Measurements from ENCODE around the gene SPRED2. TPM values are rescaled to one million over a fixed set of nuclear protein-coding genes. Genes with fewer than 3 reads are reported as not detected.

The SPRED2 gene
- total RNA-seq, 1 donor from 2014 or later = 11.1 TPM

DNA sequence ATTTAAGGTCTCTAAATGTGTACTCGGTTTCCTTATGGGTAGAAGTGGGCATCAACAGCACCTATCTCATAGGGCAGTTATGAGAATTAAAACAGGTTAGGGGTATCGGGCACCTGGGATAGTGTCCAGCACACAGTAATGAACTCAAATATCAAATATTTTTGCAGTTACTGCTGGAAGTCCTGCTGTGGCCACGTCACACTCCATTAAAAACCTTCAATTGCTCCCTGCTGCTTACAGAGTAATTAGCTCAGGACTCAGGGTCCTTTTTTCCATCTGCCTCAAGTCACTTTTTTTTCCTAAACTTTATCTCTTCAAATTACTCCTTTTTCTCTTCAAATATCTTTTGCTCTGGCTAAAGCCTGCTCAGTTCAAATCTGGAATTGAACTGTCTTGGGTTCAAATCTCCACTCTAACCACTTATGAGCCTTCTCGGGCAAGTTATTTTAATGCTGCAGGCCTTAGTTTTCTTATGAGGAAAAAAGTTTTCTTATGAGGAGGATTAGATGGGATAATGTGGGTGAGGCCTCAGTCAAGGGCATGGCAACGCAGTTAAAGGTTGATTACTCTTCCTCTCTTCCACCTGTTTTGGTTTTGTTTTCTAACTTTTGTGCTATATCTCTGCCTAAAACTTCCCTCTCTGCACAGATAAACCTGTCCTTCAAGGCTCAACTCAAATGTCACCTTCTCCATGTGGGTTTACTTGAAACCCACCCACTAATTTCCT, 36.6 kb downstream of the SPRED2 start:
- no peak for TF ChIP-seq CTCF (conservative IDR thresholded peaks at IDR 0.05; ENCODE audit: low read depth, low read length)
- H3K4me3 ChIP-seq (ENCODE audit: low read depth, low read length) = no peak overlapping the region

GRCh38 chr2:65393743-65394422, 38.5 kb downstream of the SPRED2 start:
- no peak for TF ChIP-seq CTCF (conservative IDR thresholded peaks at IDR 0.05; ENCODE audit: low read depth, low read length)
- no peak for DNase-seq (ENCODE audit: low read depth)
- no peak overlapping the region for H3K4me3 ChIP-seq (ENCODE audit: low read depth, low read length)

More for the DNA sequence above, 36.6 kb downstream of the SPRED2 start:
- DNase-seq (ENCODE audit: low read depth) = no peak

DNA sequence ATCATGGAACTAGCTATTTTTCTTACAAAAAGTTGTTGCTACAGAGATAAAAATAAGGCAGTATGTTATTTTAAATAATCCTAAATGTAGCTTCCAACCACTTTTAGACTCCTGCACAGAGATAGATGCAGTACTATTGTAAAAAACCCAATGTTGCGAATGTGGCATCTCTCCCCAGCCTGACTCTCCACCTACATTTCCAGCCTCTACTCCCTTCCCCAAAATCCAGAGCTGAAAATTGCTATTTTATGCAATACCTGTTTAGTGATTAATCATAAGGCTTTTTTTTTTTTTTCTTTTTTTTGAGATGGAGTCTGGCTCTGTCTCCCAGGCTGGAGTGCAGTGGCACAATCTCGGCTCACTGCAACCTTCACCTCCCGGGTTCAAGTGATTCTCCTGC, 39.4 kb downstream of the SPRED2 start:
- DNase-seq (ENCODE audit: low read depth) = no peak
- H3K4me3 ChIP-seq (ENCODE audit: low read depth, low read length) = no peak overlapping the region
- TF ChIP-seq CTCF (conservative IDR thresholded peaks at IDR 0.05; ENCODE audit: low read depth, low read length) = no peak

DNA sequence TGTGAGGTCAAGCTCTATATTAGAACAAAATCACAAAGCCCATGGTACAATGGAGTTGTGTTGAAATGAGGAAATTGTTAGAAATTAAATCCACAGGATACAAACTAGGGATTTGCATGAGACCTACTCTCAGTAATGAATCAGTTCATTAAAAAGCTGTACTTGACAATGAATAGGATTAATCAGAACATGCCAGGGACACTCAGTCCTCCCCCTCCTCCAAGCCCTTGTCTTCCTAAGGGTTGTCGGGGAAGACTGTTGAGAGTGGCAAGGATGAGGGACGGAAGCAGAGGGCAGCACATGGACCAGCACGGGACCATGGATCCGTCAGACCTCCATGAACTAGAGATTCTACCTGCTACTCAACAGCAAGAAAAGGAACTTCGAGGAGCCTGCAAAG, 39.8 kb downstream of the SPRED2 start:
- no peak for TF ChIP-seq CTCF (conservative IDR thresholded peaks at IDR 0.05; ENCODE audit: low read depth, low read length)
- DNase-seq (ENCODE audit: low read depth) = no peak
- no peak overlapping the region for H3K4me3 ChIP-seq (ENCODE audit: low read depth, low read length)

- TF ChIP-seq CTCF (conservative IDR thresholded peaks at IDR 0.05; ENCODE audit: low read depth, low read length) = no peak
- no peak overlapping the region for H3K4me3 ChIP-seq (ENCODE audit: low read depth, low read length)
- DNase-seq (ENCODE audit: low read depth) = no peak
Measured at GRCh38 chr2:65390134-65390533, 42.3 kb downstream of the SPRED2 start.

DNA sequence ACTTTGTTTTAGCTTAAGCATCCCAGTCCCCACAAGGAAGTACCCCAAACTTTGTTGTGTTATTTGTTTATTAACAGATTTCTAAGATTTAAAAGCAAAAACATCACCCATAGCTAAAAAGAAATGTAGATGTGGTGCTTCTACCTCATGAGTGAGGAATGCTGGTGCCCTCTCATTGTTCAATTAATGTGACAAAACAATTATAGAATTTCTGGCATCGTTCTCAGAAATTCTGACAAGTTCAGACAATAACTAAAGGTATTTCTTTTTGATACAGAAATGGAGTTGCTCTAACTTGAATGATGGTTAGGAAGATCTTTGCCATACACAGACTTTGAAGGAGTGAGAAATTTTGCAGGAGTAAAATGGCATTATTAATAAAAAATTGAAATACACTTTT, 42.9 kb downstream of the SPRED2 start:
- H3K4me3 ChIP-seq (ENCODE audit: low read depth, low read length) = no peak overlapping the region

More for the DNA sequence above, 42.9 kb downstream of the SPRED2 start:
- TF ChIP-seq CTCF (conservative IDR thresholded peaks at IDR 0.05; ENCODE audit: low read depth, low read length) = no peak
- DNase-seq (ENCODE audit: low read depth) = no peak
